Spleen (tissue), 11 donors: ENCODE results near the gene EGLN3. TPM values are rescaled to one million over a fixed set of nuclear protein-coding genes. Genes with fewer than 3 reads are reported as not detected.

Experiments used
- DNase-seq: peaks from one replicate; pipeline ENCODE4 v3.0.0-alpha.2; 2020
- H3K27ac ChIP-seq, 8 donors: fragments of 200-600 bp; sonication (generic) in 7 of 8; 1 replicate in 4 of 8; 2 replicates in 4 of 8; pipeline versions ENCODE4 v1.5.0 to v1.8.0; 2016 to 2021; ENCODE audit warnings: inconsistent platforms in 4 of 8, mild to moderate bottlenecking in 4 of 8, moderate library complexity in 1 of 8
- H3K27me3 ChIP-seq, 7 donors: fragments of 200-600 bp; sonication (generic) in 6 of 7; replicated peaks in 1 of 7; 1 replicate in 4 of 7; 2 replicates in 3 of 7; pipeline versions ENCODE4 v1.5.0 to v1.8.0; 2016 to 2021; ENCODE audit warnings: inconsistent platforms in 3 of 7, mild to moderate bottlenecking in 1 of 7
- H3K36me3 ChIP-seq, 6 donors: fragments of 200-600 bp; sonication (generic) in 5 of 6; 1 replicate in 4 of 6; 2 replicates in 2 of 6; pipeline versions ENCODE4 v1.5.0 to v1.8.0; 2016 to 2021; ENCODE audit warnings: inconsistent platforms in 2 of 6
- H3K4me1 ChIP-seq, 6 donors: fragments of 200-600 bp; sonication (generic) in 5 of 6; 1 replicate in 3 of 6; 2 replicates in 3 of 6; pipeline versions ENCODE4 v1.5.0 to v1.8.0; 2016 to 2021; ENCODE audit warnings: inconsistent platforms in 3 of 6
- H3K4me3 ChIP-seq, 8 donors: fragments of 200-600 bp; sonication (generic) in 7 of 8; 1 replicate in 4 of 8; 2 replicates in 4 of 8; pipeline versions ENCODE4 v1.5.0 to v1.8.0; 2016 to 2021; ENCODE audit warnings: inconsistent platforms in 4 of 8, mild to moderate bottlenecking in 4 of 8, moderate library complexity in 2 of 8
- H3K9me3 ChIP-seq, 8 donors: fragments of 200-600 bp; sonication (generic) in 7 of 8; 1 replicate in 4 of 8; 2 replicates in 4 of 8; pipeline versions ENCODE4 v1.5.0 to v1.8.0; 2016 to 2021; ENCODE audit warnings: inconsistent platforms in 4 of 8
- POLR2A ChIP-seq, 3 donors: fragments of 450-650 bp; IDR thresholded peaks; one replicate each; pipeline ENCODE4 v1.5.1; 2017; ENCODE audit warnings: antibody characterized with exemption in 3 of 3, mild to moderate bottlenecking in 1 of 3
- POLR2AphosphoS5 ChIP-seq, 3 donors: sonication (generic); formaldehyde crosslinking; IDR thresholded peaks; one replicate each; pipeline ENCODE4 v1.5.1; 2017; ENCODE audit warnings: antibody characterized with exemption in 3 of 3
- WGBS, 5 donors: extraction: QIAGEN DNeasy Blood & Tissue Kit in 3 of 5; methylation state at CpG; one replicate each; pipeline versions ENCODE4 v1.1.5 to v1.1.7; 2013 to 2018; 5-methylcytosine and 5-hydroxymethylcytosine counted together
- intact Hi-C: fragments of 100-400 bp; cut with DNase I; formaldehyde crosslinking; loops from one replicate; pipeline ENCODE4 v1.15.0; 2023; ENCODE audit warnings: low total_unique reads
- polyA plus RNA-seq, 3 donors: library from polyadenylated mRNA; stranded (reverse); fragments of 200-250 nt; gene quantifications; one replicate each; pipeline ENCODE4 v1.2.1, GENCODE V29; 2013
- total RNA-seq, 7 donors: library from RNA; depleted of rRNA in 3 of 7; stranded (reverse); fragments of >200 nt in 3 of 7; fragmentation: NEBNext Ultra II Directional in 4 of 7; extraction: Animal tissue kit (Norgen Biotek cat#: 25700) in 4 of 7; gene quantifications; one replicate each; pipeline versions ENCODE4 v1.1.0 to v1.2.1, GENCODE V29; 2016 to 2021
- TF ChIP-seq, protein P1 (sequence below), 11 experiments: fragments of 200-600 bp in 7 of 11; fragments of 450-650 bp in 4 of 11; sonication (generic) in 4 of 11; IDR thresholded peaks in 8 of 11; conservative IDR thresholded peaks in 3 of 11; 1 replicate in 7 of 11; 2 replicates in 4 of 11; pipeline versions ENCODE4 v1.4.0 to v1.8.0; 2016 to 2021; ENCODE audit warnings: antibody characterized with exemption in 11 of 11, inconsistent platforms in 4 of 11, mild to moderate bottlenecking in 1 of 11
- donor health status: healthy with polysubstance abuse.
- donor health status: DM: no; HTN: no; CAD: no; lungs with moderate emphysema.
- donor health status: DM: no; HTN: no; CAD: no.
- donor health status: Bipolar disorder and iron deficiency.
- donor health status: healthy.
- donor health status: DM: no; HTN: no; CAD: no.
- donor health status: DM: yes; HTN: yes; CAD: no.

The EGLN3 gene
- total and polyA plus RNA-seq, 10 donors, result 4.0 to 21.5 (median 7.8) TPM

DNA sequence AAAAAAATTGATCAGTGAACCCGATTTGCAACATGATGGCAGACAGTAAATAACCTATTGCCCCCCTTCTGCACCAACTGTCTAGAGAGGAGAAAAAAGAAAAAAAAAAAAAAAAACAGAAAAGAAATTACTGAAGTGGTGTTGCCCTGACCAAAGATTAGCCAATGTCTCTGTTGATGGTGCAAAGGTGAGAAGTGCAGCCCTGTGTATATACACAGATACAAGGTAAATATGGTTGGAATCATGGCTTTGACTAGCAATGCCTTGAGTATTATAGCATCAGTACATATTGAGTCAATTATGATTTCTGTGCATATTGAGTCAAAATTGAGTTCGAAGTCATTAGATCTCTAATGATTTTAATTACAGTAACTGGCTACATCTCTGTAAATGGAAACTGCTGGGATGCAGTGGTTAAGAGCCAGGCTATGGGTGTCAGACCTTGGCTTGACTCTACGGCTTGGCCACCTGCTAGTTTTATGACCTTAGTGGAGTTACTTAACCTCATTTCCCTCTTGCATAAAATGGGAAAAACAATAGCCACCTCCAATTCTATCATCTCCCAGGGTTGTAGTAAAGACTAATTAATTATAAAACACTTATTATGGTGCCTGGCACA is 51.0 kb downstream of the EGLN3 start:
- 71 to 88% (median 82%) methylated on average over 3 of the region's 3 CpGs for WGBS, 5 donors

GRCh38 chr14:33897878-33898535 is 52.9 kb downstream of the EGLN3 start:
- no peak for TF ChIP-seq POLR2AphosphoS5 (IDR thresholded peaks at IDR 0.05)
- TF ChIP-seq, protein P1, sequence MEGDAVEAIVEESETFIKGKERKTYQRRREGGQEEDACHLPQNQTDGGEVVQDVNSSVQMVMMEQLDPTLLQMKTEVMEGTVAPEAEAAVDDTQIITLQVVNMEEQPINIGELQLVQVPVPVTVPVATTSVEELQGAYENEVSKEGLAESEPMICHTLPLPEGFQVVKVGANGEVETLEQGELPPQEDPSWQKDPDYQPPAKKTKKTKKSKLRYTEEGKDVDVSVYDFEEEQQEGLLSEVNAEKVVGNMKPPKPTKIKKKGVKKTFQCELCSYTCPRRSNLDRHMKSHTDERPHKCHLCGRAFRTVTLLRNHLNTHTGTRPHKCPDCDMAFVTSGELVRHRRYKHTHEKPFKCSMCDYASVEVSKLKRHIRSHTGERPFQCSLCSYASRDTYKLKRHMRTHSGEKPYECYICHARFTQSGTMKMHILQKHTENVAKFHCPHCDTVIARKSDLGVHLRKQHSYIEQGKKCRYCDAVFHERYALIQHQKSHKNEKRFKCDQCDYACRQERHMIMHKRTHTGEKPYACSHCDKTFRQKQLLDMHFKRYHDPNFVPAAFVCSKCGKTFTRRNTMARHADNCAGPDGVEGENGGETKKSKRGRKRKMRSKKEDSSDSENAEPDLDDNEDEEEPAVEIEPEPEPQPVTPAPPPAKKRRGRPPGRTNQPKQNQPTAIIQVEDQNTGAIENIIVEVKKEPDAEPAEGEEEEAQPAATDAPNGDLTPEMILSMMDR (IDR thresholded peaks at IDR 0.05 in 8 of 11, conservative IDR thresholded peaks at IDR 0.05 in 3 of 11), result no peak
- TF ChIP-seq POLR2A (IDR thresholded peaks at IDR 0.05), result no peak
- Histone ChIP-seq H3K27me3 (no peaks in the 10 kb centered on the region), H3K9me3 (peaks cover 0 to 19% (median 6%) of the 10 kb centered on the region in 8 donors), H3K4me1 (no peaks in the 10 kb centered on the region), H3K36me3 (no peaks in the 10 kb centered on the region), H3K27ac (no peak overlapping the region), H3K4me3 (no peak overlapping the region)
- intact Hi-C loops, result no loop called here
- no peak for DNase-seq
- 51 to 75% (median 62%) methylated on average over 3 of the region's 3 CpGs for WGBS, 5 donors

More for the DNA sequence above, 51.0 kb downstream of the EGLN3 start:
- Histone ChIP-seq H3K4me3 (no peak overlapping the region), H3K27me3 (no peaks in the 10 kb centered on the region), H3K4me1 (no peaks in the 10 kb centered on the region), H3K9me3 (peaks cover 0 to 8% (median 0%) of the 10 kb centered on the region in 8 donors), H3K36me3 (no peaks in the 10 kb centered on the region), H3K27ac (no peak overlapping the region)
- intact Hi-C loops, result no loop called here
- DNase-seq, result no peak
- TF ChIP-seq POLR2AphosphoS5 (IDR thresholded peaks at IDR 0.05) (no peak), POLR2A (IDR thresholded peaks at IDR 0.05) (no peak)
- TF ChIP-seq, protein P1 (IDR thresholded peaks at IDR 0.05 in 8 of 11, conservative IDR thresholded peaks at IDR 0.05 in 3 of 11), result no peak

DNA sequence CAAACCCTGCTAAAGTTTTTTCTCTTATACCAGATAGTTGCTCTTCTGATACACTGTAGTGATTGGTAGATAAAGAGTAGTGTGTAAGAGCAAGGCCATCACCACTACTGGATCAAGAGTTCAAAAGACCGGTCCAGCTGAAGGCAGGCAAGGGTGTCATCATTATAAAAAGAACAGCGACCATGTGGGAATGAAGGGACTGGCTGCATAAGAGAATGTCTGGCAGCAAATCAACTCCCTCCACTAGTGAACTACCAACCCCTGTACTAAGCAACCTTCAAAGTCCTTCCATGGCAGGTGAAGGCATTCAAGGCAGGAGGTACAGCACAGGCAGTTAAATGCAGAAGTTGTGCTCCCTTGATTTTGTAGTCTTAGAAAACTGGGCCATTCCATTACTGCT is 53.5 kb downstream of the EGLN3 start:
- WGBS, 5 donors, result 74 to 100% (median 87%) methylated on average over 2 of the region's 2 CpGs
- Histone ChIP-seq H3K36me3 (no peaks in the 10 kb centered on the region), H3K27me3 (no peaks in the 10 kb centered on the region), H3K27ac (no peak overlapping the region), H3K9me3 (peaks cover 0 to 19% (median 6%) of the 10 kb centered on the region in 8 donors), H3K4me3 (no peak overlapping the region), H3K4me1 (no peaks in the 10 kb centered on the region)
- intact Hi-C loops, result no loop called here
- TF ChIP-seq POLR2A (IDR thresholded peaks at IDR 0.05), result no peak
- TF ChIP-seq POLR2AphosphoS5 (IDR thresholded peaks at IDR 0.05), result no peak
- TF ChIP-seq, protein P1 (IDR thresholded peaks at IDR 0.05 in 8 of 11, conservative IDR thresholded peaks at IDR 0.05 in 3 of 11), result no peak
- DNase-seq, result no peak

DNA sequence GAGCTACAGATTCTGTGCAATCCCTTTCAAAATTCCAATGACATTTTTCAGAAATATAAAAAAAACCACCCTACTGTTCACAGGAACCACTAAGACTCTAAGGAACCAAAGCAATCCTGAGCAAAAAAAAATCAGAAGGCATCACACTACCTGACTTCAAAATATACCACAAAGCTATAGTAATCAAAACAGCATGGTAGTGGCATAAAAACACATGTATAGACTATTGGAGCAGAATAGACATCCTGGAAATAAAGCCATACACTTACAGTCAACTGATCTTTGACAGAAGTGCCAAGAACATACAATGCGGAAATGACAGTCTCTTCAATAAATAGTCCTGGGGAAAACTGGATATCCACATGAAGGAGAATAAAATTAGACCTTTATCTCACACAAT is 56.5 kb downstream of the EGLN3 start:
- no peak overlapping the region for H3K27ac ChIP-seq
- H3K36me3 ChIP-seq, result no peaks in the 10 kb centered on the region
- WGBS, 5 donors, result 88 to 100% (median 96%) methylated on average over 1 of the region's 1 CpG
- no peak for DNase-seq
- intact Hi-C loops, result no loop called here
- peaks cover 0 to 25% (median 6%) of the 10 kb centered on the region in 8 donors for H3K9me3 ChIP-seq
- no peaks in the 10 kb centered on the region for H3K4me1 ChIP-seq
- no peak overlapping the region for H3K4me3 ChIP-seq
- H3K27me3 ChIP-seq, result no peaks in the 10 kb centered on the region
- TF ChIP-seq, protein P1 (IDR thresholded peaks at IDR 0.05 in 8 of 11, conservative IDR thresholded peaks at IDR 0.05 in 3 of 11), result no peak
- no peak for TF ChIP-seq POLR2A (IDR thresholded peaks at IDR 0.05)
- no peak for TF ChIP-seq POLR2AphosphoS5 (IDR thresholded peaks at IDR 0.05)
